ENCODE data around the gene FLVCR2.

GRCh38 chr14:75672605-75673192, 94.3 kb downstream of the FLVCR2 start:
- TF ChIP-seq CTCF (IDR thresholded peaks at IDR 0.05) (no peak), POLR2A (IDR thresholded peaks at IDR 0.05) (no peak)
